ENCODE results near the gene PAK1IP1.
A peak's percentile ranks its signal among the peaks of the same experiment; 100 is the strongest.

Gene PAK1IP1

GRCh38 chr6:10690651-10691445 lies 3.9 kb upstream of the PAK1IP1 start (continued):
- no peak for TF ChIP-seq ZNF791 (tag by site-specific recombination; IDR thresholded peaks at IDR 0.05)
- TF ChIP-seq KLF1 (tag by site-specific recombination; IDR thresholded peaks at IDR 0.05) = no peak
- TF ChIP-seq ZSCAN4 (tag by site-specific recombination; IDR thresholded peaks at IDR 0.05) = no peak
- no peak for TF ChIP-seq ZNF202 (tag by site-specific recombination; IDR thresholded peaks at IDR 0.05; ENCODE audit: borderline replicate concordance)
- TF ChIP-seq SALL2 (tag by site-specific recombination; IDR thresholded peaks at IDR 0.05; ENCODE audit: borderline replicate concordance) = no peak
- TF ChIP-seq ZXDB (tag by site-specific recombination; IDR thresholded peaks at IDR 0.05) = no peak
- no peak for TF ChIP-seq ZNF626 (tag by site-specific recombination; IDR thresholded peaks at IDR 0.05)
- no peak for TF ChIP-seq ZNF324 (tag by site-specific recombination; IDR thresholded peaks at IDR 0.05)
- no peak for TF ChIP-seq ZNF223 (tag by site-specific recombination; IDR thresholded peaks at IDR 0.05)

GRCh38 chr6:10692965-10693538 lies 1.7 kb upstream of the PAK1IP1 start:
- ChIA-PET POLR2A (no interaction called here), CTCF (no interaction called here)
- Histone ChIP-seq H3K27ac (ENCODE audit: extremely low read depth, low read depth, low read length) (no peak overlapping the region), H3K4me3 (ENCODE audit: low read depth, low read length) (no peak overlapping the region; the same call in 1 of the 2 replicates), H3K36me3 (ENCODE audit: control insufficient read depth in 2 of 2, insufficient read depth in 1 of 2, low read length in 2 of 2) (peaks cover 9 to 13% of the 10 kb centered on the region in 2 experiments; a peak in 2 of 3 replicates), H3K4me1 (ENCODE audit: control insufficient read depth, insufficient read depth, low read length) (peaks cover 4% of the 10 kb centered on the region; the same call in 1 of the 2 replicates), H3K9me3 (ENCODE audit: control insufficient read depth, insufficient read depth, low read depth, low read length) (no peaks in the 10 kb centered on the region)
- TF ChIP-seq INSM2 (tag by site-specific recombination; IDR thresholded peaks at IDR 0.05) = no peak
- peak; percentile 26 for TF ChIP-seq SETDB1 (IDR thresholded peaks at IDR 0.05; ENCODE audit: insufficient read length, low read length)

- peaks cover 4% of the 10 kb centered on the region; the same call in 1 of the 2 replicates for H3K4me1 ChIP-seq (ENCODE audit: control insufficient read depth, insufficient read depth, low read length)
- POLR2A ChIA-PET = interaction anchor here (0.6 to 2.4 kb wide), 21 partner anchors 16 to 1428 kb away, joined by 3 to 50 read pairs (median 5); partner anchors contain the start of genes GCNT2, SYCP2L, TMEM14B and TMEM14C
- H3K36me3 ChIP-seq (ENCODE audit: control insufficient read depth in 2 of 2, insufficient read depth in 1 of 2, low read length in 2 of 2) = peaks cover 18 to 33% of the 10 kb centered on the region in 2 experiments; a peak in 2 of 3 replicates
- H3K4me3 ChIP-seq (ENCODE audit: low read depth, low read length) = peak overlapping the region; percentile 92
- peak overlapping the region; percentile 85 for H3K27ac ChIP-seq (ENCODE audit: extremely low read depth, low read depth, low read length)
- CTCF ChIA-PET = interaction anchor here (0.6 to 1.4 kb wide), 2 partner anchors 190 to 217 kb away, joined by 4 to 5 read pairs; no protein-coding TSS in a partner anchor
- no peaks in the 10 kb centered on the region for H3K9me3 ChIP-seq (ENCODE audit: control insufficient read depth, insufficient read depth, low read depth, low read length)
- TF ChIP-seq ZNF202 (tag by site-specific recombination; IDR thresholded peaks at IDR 0.05; ENCODE audit: borderline replicate concordance) = no peak
- no peak for TF ChIP-seq TSHZ1 (tag by site-specific recombination; IDR thresholded peaks at IDR 0.05; ENCODE audit: borderline replicate concordance)
- TF ChIP-seq ZNF335 (tag by site-specific recombination; conservative IDR thresholded peaks at IDR 0.05) = no peak
- no peak for TF ChIP-seq ZNF837 (tag by site-specific recombination; IDR thresholded peaks at IDR 0.05)
- TF ChIP-seq ZNF155 (tag by site-specific recombination; IDR thresholded peaks at IDR 0.05) = no peak
- no peak for TF ChIP-seq ZNF146 (tag by site-specific recombination; IDR thresholded peaks at IDR 0.05)
- no peak for TF ChIP-seq SP7 (tag by site-specific recombination; IDR thresholded peaks at IDR 0.05)
- TF ChIP-seq ZNF239 (tag by site-specific recombination; IDR thresholded peaks at IDR 0.05) = no peak
- TF ChIP-seq ZBTB20 (tag by site-specific recombination; IDR thresholded peaks at IDR 0.05) = no peak
Observed at GRCh38 chr6:10695086-10695657, 400 bp downstream of the PAK1IP1 start.

Data from HEK293 (cell line).